Activated T-helper 1 cell treated with anti-CD3 and anti-CD28 coated beads, Interleukin-12 subunit alpha, Interleukin-12 subunit beta, Interleukin-2, Interleukin-4 antibody, amounts not matched to agents 30 ng/mL and 10 ng/mL and 1 ng/mL, durations not matched to agents 14 hours and 24 hours and 36 hours (primary cell): ENCODE measurements around the gene HMGCL. TPM values are rescaled to one million over a fixed set of nuclear protein-coding genes. Genes with fewer than 3 reads are reported as not detected.
"Not testable (repeated sequence)": the region's sequence is repeated elsewhere in the genome, so short reads cannot be mapped to it uniquely, and the experiment has no call there.

ENCODE experiments used
- DNase-seq: peaks from one replicate; pipeline ENCODE4 v3.0.0; 2021; ENCODE audit warnings: low spot score
- H3K27ac Mint-ChIP-seq: one replicate; pipeline ENCODE4 v1.8.0; 2021; ENCODE audit warnings: mild to moderate bottlenecking, mixed read lengths
- H3K27me3 Mint-ChIP-seq: one replicate; pipeline ENCODE4 v1.8.0; 2022; ENCODE audit warnings: mild to moderate bottlenecking, moderate library complexity, mixed read lengths; ENCODE audit not compliant: insufficient read depth
- H3K36me3 Mint-ChIP-seq: one replicate; pipeline ENCODE4 v1.8.0; 2021; ENCODE audit warnings: low read depth, mixed read lengths
- H3K4me1 Mint-ChIP-seq: one replicate; pipeline ENCODE4 v1.8.0; 2021; ENCODE audit warnings: low read depth, mixed read lengths
- H3K4me3 Mint-ChIP-seq: one replicate; pipeline ENCODE4 v1.8.0; 2021; ENCODE audit warnings: mild to moderate bottlenecking, moderate library complexity, mixed read lengths
- H3K9me3 Mint-ChIP-seq: one replicate; pipeline ENCODE4 v1.8.0; 2021; ENCODE audit warnings: mixed read lengths
- intact Hi-C: fragments of 100-400 bp; cut with micrococcal nuclease; formaldehyde crosslinking; loops from one replicate; pipeline ENCODE4 v1.15.1; 2024
- total RNA-seq: library from RNA; stranded (reverse); gene quantifications from 2 replicates; pipeline ENCODE4 v1.2.3, GENCODE V29; 2022

HMGCL gene
- total RNA-seq, 1 donor from 2014 or later, result 19.9 TPM

DNA sequence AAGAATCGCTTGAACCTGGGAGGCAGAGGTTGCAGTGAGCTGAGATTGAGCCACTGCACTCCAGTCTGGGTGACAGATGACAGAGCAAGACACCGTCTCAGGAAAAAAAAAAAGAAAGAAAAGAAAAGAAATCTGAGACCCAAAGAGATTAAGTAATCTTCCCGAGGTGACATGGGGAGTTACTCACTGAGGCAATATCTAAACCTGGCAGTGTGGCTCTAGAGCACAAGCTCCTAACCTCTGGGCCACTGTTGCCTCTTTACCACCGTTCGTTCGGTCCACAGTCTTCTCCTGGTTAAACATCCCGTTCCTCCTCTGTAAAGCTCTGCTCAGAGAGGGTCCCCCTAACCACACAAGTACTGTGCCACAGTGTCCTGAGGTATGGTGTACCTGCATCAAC, 1.5 kb downstream of the HMGCL start:
- Mint-ChIP-seq H3K4me1 (peaks cover 15% of the 10 kb centered on the region), H3K4me3 (peak overlapping the region; percentile 94), H3K27me3 (no peaks in the 10 kb centered on the region), H3K27ac (peak overlapping the region; percentile 27), H3K9me3 (no peaks in the 10 kb centered on the region), H3K36me3 (no peaks in the 10 kb centered on the region)
- intact Hi-C loops, result no loop called here
- no peak for DNase-seq

- intact Hi-C loops, result no loop called here
- no peaks in the 10 kb centered on the region for H3K4me1 Mint-ChIP-seq
- no peaks in the 10 kb centered on the region for H3K27me3 Mint-ChIP-seq
- H3K9me3 Mint-ChIP-seq, result no peaks in the 10 kb centered on the region
- H3K4me3 Mint-ChIP-seq, result no peak overlapping the region
- peaks cover 18% of the 10 kb centered on the region for H3K36me3 Mint-ChIP-seq
- no peak overlapping the region for H3K27ac Mint-ChIP-seq
- DNase-seq, result no peak
Observed at GRCh38 chr1:23817633-23818032, 7.6 kb downstream of the HMGCL start.

GRCh38 chr1:23816906-23817305, 8.3 kb downstream of the HMGCL start:
- H3K36me3 Mint-ChIP-seq, result peaks cover 21% of the 10 kb centered on the region
- no peaks in the 10 kb centered on the region for H3K27me3 Mint-ChIP-seq
- no peak overlapping the region for H3K4me3 Mint-ChIP-seq
- H3K9me3 Mint-ChIP-seq, result no peaks in the 10 kb centered on the region
- DNase-seq, result no peak
- intact Hi-C loops, result no loop called here
- no peak overlapping the region for H3K27ac Mint-ChIP-seq
- H3K4me1 Mint-ChIP-seq, result no peaks in the 10 kb centered on the region

DNA sequence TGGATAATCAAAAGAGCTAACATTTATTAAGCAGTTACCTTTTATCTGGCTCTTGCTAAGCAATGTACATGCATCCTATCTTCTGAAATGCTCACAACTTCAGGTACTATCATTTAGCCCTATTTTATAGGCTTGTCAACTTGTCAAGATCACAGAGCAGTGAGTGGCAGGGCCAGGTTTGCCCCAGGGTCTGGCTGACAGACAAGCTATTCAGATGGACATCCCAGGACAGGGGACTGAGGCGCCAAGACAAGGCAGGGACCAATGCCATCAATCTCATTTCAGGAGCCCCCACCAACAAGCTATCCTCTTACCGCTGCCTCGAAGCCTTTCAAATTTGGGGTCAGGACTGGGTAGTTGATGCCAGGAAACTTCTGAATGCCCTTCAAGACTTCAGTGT, 8.9 kb downstream of the HMGCL start:
- DNase-seq, result no peak
- no peaks in the 10 kb centered on the region for H3K27me3 Mint-ChIP-seq
- no peak overlapping the region for H3K27ac Mint-ChIP-seq
- peaks cover 22% of the 10 kb centered on the region for H3K36me3 Mint-ChIP-seq
- intact Hi-C loops, result no loop called here
- no peaks in the 10 kb centered on the region for H3K4me1 Mint-ChIP-seq
- no peaks in the 10 kb centered on the region for H3K9me3 Mint-ChIP-seq
- H3K4me3 Mint-ChIP-seq, result no peak overlapping the region

DNA sequence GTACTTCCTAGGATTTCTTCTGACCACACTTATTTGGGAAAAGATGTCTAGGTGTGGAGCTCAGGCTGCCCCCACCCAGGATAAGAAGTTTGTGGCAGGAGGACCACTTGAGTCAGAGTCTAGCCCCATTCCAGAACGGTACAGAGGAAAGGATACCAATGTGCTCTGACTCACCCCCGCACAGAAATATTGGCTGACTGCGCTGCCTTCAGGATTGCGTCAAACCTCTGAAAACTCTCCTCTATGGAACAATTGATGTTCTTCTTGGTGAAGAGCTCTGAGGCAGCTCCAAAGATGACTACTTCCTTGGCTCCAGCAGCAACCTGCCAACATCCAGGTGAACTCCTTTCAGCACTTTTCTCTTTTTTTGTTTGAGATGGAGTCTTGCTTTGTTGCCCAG, 11.2 kb downstream of the HMGCL start:
- H3K4me1 Mint-ChIP-seq, result peaks cover 13% of the 10 kb centered on the region
- H3K4me3 Mint-ChIP-seq, result no peak overlapping the region
- peaks cover 24% of the 10 kb centered on the region for H3K36me3 Mint-ChIP-seq
- H3K27me3 Mint-ChIP-seq, result no peaks in the 10 kb centered on the region
- no peak for DNase-seq
- H3K27ac Mint-ChIP-seq, result no peak overlapping the region
- H3K9me3 Mint-ChIP-seq, result no peaks in the 10 kb centered on the region
- intact Hi-C loops, result no loop called here

DNA sequence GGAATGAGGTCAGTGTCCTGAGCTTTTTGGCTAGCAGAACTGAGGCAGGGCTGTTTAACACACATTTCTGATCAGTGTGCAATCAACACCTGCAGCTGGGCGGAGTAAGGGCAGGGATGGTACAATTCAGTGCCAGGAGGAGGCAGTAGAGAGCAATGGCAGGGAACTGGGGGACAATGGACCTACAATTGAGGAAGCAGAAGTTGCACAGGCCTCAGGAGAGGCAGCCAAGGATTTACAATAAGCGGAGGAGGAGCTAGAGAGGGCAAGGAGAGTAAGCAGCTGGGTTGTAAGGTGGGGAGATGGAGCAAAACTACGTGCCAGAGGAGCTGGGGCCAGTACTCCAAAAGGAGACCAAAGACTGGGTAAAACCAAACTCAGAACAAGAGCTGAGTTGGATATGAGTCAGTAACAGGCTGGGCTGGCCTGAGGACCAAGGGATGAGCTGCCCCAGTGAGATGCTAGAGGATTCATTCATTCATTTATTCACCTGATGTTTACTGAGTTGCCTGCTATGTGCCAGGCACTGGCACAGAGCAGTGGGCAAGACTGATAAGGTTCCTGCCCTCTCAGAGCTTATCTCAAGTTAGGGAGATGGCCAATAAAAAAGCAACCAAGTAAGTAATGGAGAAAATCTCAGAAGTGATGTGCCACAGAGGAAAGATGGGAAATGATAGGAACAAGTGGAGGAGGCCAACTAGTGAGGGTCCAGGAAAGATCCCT, 14.2 kb downstream of the HMGCL start:
- no peak overlapping the region for H3K4me3 Mint-ChIP-seq
- H3K9me3 Mint-ChIP-seq, result no peaks in the 10 kb centered on the region
- DNase-seq, result peak; percentile 45
- intact Hi-C loops, result loop anchor here (1.0 kb wide), 1 partner anchor 105 kb away; no protein-coding TSS in a partner anchor
- peaks cover 19% of the 10 kb centered on the region for H3K4me1 Mint-ChIP-seq
- H3K36me3 Mint-ChIP-seq, result peaks cover 20% of the 10 kb centered on the region
- no peaks in the 10 kb centered on the region for H3K27me3 Mint-ChIP-seq
- H3K27ac Mint-ChIP-seq, result no peak overlapping the region

GRCh38 chr1:23809751-23810171, 15.5 kb downstream of the HMGCL start:
- H3K27me3 Mint-ChIP-seq, result no peaks in the 10 kb centered on the region
- H3K9me3 Mint-ChIP-seq, result no peaks in the 10 kb centered on the region
- H3K36me3 Mint-ChIP-seq, result peaks cover 24% of the 10 kb centered on the region
- H3K27ac Mint-ChIP-seq, result no peak overlapping the region
- DNase-seq, result peak; percentile 70
- no peak overlapping the region for H3K4me3 Mint-ChIP-seq
- H3K4me1 Mint-ChIP-seq, result peaks cover 19% of the 10 kb centered on the region
- intact Hi-C loops, result loop anchor here (1.0 kb wide), 4 partner anchors 9 to 219 kb away; partner anchors contain the start of genes FUCA1 and GALE

DNA sequence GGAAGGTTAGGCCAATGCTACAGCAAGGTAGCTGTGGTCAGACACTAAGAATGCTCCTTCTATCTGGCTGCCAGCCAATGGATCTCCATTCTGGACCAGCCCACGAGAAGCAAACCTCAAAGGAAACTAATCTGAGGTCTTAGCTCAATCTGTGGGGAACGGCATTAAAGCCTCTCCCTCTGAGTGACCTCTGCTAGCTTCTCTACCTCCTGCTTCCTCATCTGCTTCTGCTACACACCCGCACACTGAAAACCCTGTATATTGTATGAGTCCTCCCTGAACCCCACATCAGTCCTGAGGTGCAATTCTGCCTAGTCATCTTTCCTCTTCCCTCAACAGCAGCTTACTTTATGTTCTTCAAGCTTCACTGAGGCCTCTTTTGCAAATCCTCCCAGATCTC, 17.8 kb downstream of the HMGCL start:
- Mint-ChIP-seq H3K4me3 (no peak overlapping the region), H3K27ac (no peak overlapping the region)
- intact Hi-C loops, result no loop called here

DNA sequence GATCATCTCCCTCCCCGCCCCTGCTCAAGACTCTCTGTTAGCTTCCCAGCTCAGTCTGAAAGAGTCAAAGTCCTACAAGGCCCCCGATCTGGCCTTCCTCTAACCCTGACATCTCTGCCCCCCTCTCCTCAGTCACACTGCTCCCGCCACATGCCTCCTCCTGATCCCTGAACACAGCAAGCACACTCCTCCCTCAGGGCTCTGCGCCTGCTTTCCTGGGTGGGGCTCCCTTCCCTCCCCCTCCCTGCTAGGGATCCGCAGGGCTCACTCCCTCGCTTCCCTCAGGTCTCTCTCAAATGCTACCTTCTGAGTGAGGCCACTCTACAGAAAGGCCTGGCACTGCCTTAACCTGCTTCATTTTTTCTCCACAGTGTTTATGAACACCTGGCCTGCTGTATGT, 18.9 kb downstream of the HMGCL start:
- intact Hi-C loops, result no loop called here
- no peaks in the 10 kb centered on the region for H3K27me3 Mint-ChIP-seq
- H3K9me3 Mint-ChIP-seq, result no peaks in the 10 kb centered on the region
- H3K4me1 Mint-ChIP-seq, result peaks cover 21% of the 10 kb centered on the region
- no peak for DNase-seq
- peaks cover 19% of the 10 kb centered on the region for H3K36me3 Mint-ChIP-seq
- no peak overlapping the region for H3K27ac Mint-ChIP-seq
- no peak overlapping the region for H3K4me3 Mint-ChIP-seq

More for the DNA sequence above, 17.8 kb downstream of the HMGCL start:
- Mint-ChIP-seq H3K4me1 (peaks cover 19% of the 10 kb centered on the region), H3K36me3 (peaks cover 22% of the 10 kb centered on the region), H3K9me3 (no peaks in the 10 kb centered on the region), H3K27me3 (no peaks in the 10 kb centered on the region)
- DNase-seq, result no peak

- Mint-ChIP-seq H3K9me3 (no peaks in the 10 kb centered on the region), H3K27ac (no peak overlapping the region), H3K4me3 (no peak overlapping the region), H3K27me3 (no peaks in the 10 kb centered on the region), H3K4me1 (peaks cover 17% of the 10 kb centered on the region), H3K36me3 (peaks cover 17% of the 10 kb centered on the region)
- intact Hi-C loops, result no loop called here
- no peak for DNase-seq
Observed at GRCh38 chr1:23805025-23805424, 20.2 kb downstream of the HMGCL start.

- H3K36me3 Mint-ChIP-seq, result peaks cover 17% of the 10 kb centered on the region
- H3K27ac Mint-ChIP-seq, result no peak overlapping the region
- H3K4me1 Mint-ChIP-seq, result peaks cover 17% of the 10 kb centered on the region
- intact Hi-C loops, result loop anchor here (5.0 kb wide), 1 partner anchor 1352 kb away; the partner anchor contains the start of gene ZBTB40
- peaks cover 2% of the 10 kb centered on the region for H3K27me3 Mint-ChIP-seq
- H3K9me3 Mint-ChIP-seq, result no peaks in the 10 kb centered on the region
- DNase-seq, result no peak
- H3K4me3 Mint-ChIP-seq, result no peak overlapping the region
Observed at GRCh38 chr1:23804183-23804835, 20.9 kb downstream of the HMGCL start.

DNA sequence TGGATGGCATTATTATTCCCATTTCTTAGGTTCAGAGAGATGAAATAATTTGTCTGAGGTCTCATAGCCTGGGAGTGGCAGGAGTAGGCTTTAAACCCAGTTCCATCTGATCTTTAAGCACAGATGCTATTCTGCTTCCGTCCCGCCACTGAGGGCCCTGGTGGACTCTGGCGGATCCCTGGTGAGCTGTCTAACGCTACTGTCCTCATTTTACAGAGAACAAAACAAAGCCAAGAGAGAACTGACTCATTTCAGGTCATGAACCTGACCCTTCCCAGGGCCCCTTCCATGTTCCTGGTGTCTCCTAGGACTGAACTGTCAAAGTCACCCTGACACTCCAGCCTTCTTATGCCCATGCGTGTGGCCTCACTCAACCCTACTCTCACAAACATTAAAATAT, 21.6 kb downstream of the HMGCL start:
- Mint-ChIP-seq H3K27me3 (peaks cover 2% of the 10 kb centered on the region), H3K4me3 (no peak overlapping the region), H3K36me3 (peaks cover 18% of the 10 kb centered on the region), H3K9me3 (no peaks in the 10 kb centered on the region), H3K4me1 (peaks cover 20% of the 10 kb centered on the region), H3K27ac (no peak overlapping the region)
- no peak for DNase-seq
- intact Hi-C loops, result loop anchor here (5.0 kb wide), 1 partner anchor 1351 kb away; the partner anchor contains the start of gene ZBTB40

DNA sequence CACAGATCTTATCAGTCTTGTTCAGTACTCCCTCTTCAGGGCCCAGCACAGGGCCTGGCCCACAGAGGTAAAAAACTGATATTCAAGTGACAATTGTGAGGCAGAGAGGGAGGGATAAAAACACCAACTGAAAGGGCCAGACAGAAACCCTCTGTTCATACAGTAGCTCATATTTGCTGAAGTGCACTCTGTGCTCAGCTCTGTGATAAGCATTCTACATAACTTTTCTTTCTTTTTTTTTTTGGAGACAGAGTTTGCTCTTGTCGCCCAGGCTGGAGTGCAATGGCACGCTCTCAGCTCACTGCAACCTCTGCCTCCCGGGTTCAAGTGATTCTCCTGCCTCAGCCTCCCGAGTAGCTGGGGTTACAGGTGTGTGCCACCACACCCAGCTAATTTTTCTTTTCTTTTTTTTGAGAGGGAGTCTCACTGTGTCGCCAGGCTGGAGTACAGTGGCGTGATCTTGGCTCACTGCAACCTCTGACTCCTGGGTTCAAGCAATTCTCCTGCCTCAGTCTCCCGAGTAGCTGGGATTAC, 22.4 kb downstream of the HMGCL start:
- not testable (repeated sequence) for DNase-seq, H3K9me3 Mint-ChIP-seq, H3K27me3 Mint-ChIP-seq
- Mint-ChIP-seq H3K4me1 (peaks cover 19% of the 10 kb centered on the region), H3K4me3 (peak overlapping the region; percentile 61), H3K27ac (peak overlapping the region; percentile 18), H3K36me3 (peaks cover 18% of the 10 kb centered on the region)
- intact Hi-C loops, result loop anchor here (5.0 kb wide), 1 partner anchor 1351 kb away; the partner anchor contains the start of gene ZBTB40
